GM19463 (cell line): Measurements from ENCODE around the gene INPP5D.
"Not testable (repeated sequence)": the region's sequence is repeated elsewhere in the genome, so short reads cannot be mapped to it uniquely, and the experiment has no call there.

Experiments used
- ATAC-seq: cut with Tn5 transposase; IDR thresholded peaks from one replicate; pipeline ENCODE4 v1.9.1; 2021; ENCODE audit warnings: mild to moderate bottlenecking, moderate library complexity; ENCODE audit not compliant: unreplicated experiment

Gene INPP5D

DNA sequence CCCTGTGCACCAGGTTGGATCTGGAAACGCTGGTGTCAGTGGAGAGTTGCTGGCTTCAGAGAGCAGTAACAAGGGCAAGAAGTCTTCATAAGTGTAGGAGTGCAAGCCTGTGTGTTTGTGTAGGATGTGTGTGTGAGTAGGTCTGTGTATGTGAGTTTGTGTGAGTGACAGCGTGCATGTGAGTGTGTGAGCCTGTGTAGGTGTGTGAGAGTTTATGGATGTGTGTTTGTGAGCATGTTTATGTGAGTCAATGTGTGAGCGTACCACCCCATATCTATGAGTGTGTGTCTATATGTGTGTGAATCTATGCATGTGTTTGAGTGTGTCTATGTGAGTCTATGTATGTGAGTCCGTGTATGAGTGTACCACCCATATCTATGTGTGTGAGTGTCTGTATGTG, 104.8 kb downstream of the INPP5D start:
- no peak for ATAC-seq

DNA sequence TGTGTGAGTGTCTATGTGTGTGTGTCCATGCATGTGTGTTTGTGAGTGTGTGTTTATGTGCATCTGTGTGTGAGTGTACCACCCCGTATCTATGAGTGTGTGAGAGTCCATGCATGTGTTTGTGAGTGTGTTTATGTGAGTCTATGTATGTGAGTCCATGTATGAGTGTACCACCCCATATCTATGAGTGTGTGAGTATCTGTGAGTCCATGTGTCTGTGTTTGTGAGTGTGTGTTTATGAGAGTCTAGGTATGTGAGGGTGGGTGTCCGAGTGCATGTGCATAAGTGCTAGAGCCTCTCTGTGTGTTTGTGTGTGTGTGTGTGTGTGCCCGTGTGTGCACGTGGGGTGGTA, 105.4 kb downstream of the INPP5D start:
- no peak for ATAC-seq

DNA sequence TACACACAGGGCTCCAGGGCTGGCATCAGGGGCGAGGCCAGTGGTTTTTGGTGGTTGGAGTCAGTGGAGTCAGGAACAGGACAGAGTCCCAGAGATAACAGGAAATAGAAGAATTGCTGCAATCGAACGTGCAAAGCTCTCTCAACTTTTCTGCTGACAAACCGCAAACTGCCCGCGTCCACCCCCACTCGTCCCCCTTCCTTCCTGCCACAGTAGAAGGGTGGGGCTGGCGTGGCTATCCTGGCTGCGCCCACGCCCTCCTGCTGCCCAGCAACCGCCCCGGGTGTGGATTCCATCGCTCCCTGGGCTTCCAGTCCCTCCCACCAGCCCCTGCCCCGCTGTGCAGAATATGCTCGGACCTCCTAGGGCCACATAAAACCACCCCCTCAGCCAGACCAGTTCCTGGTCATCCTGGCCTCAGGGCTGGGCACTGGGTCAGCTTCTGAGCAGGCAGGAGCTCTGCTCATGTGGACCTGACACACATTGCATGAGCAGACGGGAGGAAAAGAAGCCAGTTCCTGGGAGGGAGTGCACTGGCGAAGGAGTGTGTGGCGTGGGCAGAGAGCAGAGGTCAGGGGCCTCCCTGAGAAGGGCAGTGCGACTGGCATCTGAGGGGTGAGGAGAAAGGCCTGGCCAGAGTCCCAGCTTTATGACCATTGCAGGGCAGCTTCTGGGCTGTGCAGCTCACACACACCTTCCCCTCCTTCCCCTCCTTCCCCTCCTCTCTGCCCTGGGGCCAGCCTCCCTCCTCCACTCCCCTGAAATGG, 105.9 kb downstream of the INPP5D start:
- no peak for ATAC-seq

DNA sequence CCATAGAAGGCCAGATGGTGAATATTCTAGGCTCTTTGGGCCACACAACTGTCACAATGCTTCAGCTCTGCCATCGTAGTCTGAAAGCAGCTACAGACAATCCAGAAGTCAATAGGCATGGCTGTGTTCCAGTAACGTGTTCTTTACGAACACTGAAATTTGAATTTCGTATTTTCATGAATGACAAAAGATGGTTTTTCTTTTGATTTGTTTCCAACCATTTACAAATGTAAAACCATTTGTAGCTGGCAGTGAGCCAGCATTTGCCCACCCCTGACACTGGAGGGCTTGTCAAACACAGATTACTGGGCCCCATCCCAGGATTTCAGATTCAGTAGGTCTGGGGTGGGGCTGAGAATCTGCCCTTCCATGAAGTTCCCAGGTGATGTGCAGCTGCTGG, 108.3 kb downstream of the INPP5D start:
- ATAC-seq: no peak

DNA sequence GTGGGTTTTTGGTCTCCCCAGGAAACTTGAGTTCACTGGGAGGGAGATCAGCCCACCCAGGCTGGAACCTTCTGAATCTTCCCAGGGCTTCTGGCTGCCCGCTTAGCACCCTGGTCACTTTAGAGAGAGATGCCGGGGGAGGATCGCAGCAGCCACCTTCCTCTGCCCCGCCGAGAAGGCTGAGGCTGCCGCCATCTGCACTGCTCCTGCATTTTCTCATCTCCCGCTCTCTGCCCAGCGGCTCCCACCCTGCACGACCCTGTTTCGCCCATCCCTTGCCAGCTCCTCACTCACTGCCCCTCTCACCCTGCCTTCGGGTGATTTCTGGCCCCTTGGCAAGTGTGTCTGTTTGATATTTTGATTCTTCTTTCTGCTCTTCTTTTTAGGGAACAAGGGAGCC, 108.8 kb downstream of the INPP5D start:
- no peak for ATAC-seq

DNA sequence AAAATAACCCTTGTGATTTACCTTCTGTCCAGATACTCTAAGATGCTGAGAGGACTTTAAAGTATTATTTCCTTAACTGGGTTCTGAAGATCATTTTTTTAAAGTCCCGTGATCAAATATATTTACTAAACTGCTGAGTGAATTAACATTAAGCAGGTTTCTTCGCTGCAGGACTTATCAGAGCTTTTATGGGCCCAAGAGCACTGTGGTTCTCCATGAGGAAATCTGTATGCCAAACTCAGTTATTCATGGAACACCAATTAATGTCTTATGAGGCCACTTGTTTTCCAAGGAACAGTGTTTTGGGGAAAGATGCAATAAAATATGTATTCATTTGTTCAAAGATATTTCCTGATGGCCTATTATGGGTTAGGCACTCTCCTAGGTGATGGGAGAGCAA, 111.2 kb downstream of the INPP5D start:
- ATAC-seq: no peak

DNA sequence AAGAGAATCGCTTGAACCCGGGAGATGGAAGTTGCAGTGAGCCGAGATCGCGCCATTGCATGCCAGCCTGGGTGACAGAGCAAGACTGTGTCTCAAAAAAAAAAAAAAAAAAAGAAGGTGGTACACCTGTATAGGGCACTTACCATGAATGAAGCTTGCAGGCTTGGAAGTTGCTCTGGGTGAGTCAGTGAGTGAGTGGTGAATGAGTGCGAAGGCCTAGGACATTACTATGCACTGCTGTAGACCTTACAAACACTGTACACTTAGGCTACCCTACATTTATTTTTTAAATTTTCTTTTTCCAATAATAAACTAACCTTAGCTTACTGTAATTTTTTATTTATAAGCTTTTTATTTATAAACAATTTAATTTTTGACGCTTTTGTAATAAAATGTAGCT, 113.0 kb downstream of the INPP5D start:
- no peak for ATAC-seq

DNA sequence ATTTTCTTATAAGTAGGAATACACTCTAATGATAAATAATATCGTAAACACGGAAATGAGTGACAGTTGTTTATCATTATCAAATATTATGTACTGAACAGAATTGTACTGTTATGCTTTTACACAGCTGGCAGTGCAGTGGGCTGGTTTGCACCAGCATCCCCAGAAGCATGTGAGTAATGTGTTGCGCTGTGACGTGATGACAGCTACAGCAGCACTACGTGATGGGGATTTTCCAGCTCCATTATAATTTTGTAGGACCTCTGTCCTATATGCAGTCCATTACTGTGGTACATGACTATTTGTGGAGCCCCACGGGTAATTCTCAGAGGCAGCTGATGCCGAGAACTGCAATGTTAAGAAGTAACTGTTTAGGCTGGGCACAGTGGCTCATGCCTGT, 114.0 kb downstream of the INPP5D start:
- ATAC-seq: no peak

DNA sequence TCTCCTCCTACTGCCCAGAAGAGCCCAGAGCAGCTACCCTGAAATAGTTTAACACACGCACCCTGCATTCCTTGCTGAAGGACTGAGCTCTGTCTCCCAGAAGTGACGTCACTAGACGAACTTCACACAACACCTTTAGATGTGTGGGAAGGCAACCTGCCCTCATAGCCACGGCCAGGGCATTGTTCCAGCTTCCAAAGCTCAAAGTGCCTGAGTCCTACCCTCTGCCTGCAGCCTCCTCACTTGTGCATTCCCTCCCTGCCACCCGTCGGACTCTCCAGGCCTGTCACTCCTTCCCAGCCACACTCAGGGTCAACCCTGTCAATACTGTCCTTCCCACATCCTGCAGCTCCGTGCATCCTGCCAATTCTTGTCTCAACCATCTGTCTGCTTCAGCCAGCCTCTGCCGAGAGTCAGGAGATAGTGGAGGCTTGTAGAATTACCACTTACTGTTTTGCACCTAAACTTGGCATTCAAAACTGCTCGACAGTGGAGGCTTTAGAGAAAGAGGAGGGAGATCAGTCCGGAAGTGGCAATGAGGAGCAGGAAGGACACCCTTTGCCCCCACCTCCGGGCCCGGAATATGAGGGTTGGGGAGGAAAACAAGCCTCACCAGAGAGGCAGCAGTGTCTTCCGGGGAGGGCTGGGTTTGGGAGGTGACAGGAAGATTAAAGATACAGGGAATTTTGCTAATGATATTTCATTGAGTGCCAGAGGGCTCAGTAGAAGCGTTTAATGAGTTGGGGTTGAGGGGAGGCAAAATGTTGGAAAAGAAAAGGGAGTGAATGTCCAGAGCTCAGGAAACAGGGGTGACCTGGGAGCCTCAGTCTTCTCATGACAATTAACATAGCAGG, 119.1 kb downstream of the INPP5D start:
- ATAC-seq: no peak

DNA sequence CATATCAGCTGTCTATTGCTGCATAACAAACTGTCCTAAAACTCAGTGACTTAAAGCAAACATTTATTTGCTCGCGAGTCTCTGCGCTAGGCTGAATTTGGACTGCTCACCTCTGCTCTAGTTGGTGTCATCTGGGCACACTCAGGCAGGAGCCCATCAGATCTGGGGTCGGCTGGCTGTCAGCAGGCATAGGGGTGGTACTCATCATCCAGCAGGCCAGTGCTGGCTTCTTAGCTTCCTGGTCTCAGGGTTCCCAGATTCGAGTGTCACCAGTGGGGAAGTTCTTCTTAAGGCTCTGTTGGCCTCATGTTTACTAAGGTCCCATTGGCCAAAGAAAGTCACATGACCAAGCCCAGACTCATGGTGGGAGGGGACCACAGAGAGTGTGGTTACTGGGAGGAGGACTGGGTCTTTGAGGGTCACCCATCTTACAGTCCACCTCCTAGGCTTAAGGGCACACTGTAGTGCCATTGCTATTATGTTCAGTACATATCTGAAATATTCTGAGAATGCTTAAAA, 119.8 kb downstream of the INPP5D start:
- no peak for ATAC-seq

DNA sequence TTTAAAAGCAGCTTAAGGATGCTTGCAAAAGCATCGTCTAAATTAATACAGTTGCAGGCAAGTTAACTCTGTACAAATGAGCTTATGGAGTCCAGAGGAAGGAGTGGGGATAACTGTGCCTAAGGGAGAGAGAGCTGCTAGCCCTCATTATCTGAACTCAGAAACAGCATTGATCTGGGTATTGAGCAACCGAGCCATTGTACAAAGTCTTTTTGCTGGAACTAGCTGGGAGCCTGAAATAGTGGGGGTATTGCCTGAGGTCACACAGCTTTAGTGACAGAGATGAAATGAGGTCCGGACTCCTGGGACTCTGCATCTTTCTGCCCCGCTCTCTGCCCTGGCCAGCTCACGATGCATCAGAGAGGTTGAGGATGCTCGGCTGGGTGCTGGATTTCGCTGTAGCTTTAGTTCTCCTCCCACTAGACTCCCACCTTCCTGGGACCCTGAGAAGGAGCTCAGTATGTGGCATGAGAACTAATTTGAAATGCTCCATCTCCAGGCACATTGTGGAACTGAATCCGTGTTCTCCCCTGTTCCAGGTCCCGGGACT, 123.8 kb downstream of the INPP5D start:
- no peak for ATAC-seq

DNA sequence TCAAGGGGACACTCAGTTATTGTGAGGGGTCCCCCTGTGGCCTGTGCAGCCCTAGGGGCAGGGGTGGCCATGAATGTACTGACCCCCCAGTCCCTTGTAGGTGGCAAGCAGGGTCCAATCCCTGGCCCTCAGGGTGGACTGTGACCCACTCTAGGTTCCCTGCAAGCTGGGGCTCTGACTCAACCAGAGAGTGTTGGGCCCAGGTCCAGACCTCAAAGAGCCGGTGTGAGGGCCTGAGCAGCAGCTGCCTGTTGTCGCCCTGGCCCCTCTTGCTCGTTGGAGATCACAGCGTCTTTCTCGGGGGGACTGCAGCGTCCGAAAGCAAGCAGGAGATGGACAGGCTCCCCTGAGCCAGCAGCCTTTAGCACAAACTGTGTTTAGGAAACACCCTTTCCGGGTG, 124.5 kb downstream of the INPP5D start:
- ATAC-seq: no peak

DNA sequence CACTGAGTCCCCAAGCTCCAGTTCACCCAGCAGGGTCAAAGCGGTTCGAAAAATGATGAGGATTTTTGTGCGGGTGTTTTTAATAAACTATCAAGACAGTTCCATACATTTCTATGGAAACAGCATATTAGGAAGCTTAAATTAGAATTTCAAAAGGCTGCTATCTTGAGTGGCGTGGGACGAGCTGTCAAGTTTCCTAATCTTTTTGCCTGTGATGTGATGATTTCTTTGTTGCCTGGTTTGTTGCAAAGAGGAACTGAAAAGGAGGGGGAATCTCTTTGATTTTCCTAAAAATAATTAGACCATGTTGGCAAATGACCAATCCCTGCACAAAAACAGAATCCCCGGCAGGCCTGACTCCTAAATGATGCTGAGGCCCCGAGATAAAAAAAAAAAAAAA, 125.2 kb downstream of the INPP5D start:
- no peak for ATAC-seq

DNA sequence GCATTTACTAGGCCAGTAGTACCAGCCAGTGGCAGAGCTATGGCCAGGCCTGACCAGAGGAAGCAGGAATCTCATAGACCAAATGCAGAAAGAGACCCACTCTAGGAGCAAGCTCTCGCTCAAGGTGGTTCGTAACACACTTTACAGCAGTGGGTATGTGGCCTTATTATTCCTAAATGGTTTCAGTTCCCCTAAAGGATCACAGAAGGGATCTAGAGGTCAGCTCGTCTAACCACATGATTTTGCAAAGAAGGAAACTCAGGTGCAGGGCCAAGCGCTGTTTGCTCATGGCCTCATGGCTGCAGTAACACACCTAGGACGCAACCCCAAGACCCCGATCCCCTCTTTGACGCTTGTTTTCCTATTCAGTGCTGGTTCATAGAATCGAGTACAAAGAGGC, 125.8 kb downstream of the INPP5D start:
- no peak for ATAC-seq

DNA sequence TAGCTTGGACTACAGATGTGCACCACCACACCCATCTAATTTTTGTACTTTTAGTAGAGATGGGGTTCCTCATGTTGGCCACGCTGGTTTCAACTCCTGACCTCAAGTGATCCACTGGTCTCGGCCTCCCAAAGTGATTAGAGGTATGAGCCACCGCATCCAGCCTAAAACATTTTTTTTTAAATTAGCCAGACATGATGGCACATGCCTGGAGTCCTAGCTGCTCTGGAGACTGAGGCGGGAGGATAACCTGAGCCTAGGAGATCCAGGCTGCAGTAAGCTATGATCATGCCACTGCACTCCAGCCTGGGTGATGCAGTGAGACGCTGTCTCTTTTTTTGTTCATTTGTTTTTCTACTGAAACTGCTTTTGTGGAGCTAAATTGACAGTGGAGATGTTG, 126.7 kb downstream of the INPP5D start:
- ATAC-seq: no peak

DNA sequence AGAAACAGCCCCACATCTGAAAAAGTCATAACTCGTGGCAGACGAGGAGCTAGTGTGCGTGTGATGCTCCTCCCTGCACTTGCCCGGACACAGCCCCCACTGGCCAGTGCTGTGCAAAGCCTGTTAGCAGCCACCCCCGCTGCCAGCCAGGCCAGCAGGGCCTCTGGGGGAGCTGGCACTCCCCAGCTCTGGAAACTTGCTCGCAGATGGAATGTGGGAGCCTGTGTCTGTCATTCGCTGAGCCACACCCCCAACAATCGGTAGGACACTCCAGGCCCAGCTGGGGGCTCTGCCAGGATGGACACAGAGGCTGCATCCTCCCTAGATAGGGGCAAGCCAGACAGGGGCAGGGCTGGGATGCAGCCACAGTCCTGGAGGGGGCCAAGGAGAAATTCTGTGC, 128.9 kb downstream of the INPP5D start:
- ATAC-seq: no peak

DNA sequence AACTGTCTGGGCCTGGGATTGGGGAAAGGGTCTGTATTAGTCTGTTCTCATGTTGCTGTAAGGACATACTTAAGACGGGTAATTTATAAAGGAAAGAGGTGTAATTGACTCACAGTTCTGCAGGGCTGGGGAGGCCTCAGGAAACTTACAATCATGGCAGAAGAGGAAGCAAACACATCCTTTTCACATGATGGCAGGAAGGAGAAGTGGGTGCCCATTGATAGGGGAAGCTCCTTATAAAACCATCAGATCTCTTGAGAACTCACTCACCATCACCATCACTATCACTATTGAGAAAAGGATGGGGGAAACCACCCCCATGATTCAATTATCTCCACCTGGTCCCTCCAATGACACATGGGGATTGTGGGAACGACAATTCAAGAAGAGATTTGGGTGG, 130.9 kb downstream of the INPP5D start:
- ATAC-seq: not testable (repeated sequence)

DNA sequence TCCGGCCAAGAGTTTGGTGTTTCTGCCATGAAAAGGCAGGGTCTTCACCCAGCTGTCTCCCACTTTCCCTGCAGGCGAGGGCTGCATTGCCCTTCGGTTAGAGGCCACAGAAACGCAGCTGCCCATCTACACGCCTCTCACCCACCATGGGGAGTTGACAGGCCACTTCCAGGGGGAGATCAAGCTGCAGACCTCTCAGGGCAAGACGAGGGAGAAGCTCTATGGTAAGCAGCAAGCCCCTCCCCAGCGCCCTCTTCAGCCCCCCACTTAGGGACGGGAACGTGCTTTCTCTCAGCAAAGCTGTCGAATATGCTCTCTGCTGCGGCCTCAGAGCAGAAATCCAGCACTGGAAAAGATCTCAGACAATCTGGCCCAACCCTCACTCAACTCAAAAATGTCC, 133.6 kb downstream of the INPP5D start:
- ATAC-seq: no peak

DNA sequence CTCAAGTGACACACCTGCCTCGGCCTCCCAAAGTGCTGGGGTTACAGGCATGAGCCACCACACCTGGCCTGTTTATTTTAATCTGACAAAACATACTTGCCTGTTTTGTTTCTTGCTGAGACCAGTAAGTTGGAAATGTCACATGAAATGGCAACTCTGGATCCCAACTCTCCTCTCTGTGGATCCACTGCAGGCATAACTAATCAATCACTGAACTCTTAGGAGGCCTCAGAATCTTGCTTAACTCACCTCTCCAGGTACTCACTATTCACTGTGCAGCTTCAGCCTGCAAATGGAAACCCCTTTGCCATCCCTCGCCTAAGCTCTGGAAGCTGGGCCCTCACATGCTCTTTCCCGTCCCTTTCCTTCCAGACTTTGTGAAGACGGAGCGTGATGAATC, 134.9 kb downstream of the INPP5D start:
- ATAC-seq: no peak

DNA sequence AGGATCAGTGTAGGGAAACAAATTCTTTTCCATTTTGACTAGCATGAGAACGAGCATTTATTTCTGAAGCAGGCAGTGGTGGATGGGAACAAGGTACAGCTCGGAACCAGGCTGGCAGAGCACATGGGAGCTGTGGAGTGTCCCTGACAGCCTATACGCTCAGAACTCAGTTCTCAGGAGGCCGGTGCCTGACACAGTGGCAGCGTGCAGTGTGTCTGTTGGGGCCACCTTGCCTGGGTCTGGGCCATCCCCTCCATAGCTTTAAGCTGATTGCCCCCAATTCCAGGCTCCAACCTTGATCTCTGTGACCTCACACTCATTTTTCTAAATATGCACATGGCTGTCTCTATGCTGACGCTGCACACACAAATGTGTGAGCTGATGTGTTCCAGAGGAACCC, 136.9 kb downstream of the INPP5D start:
- ATAC-seq: no peak

DNA sequence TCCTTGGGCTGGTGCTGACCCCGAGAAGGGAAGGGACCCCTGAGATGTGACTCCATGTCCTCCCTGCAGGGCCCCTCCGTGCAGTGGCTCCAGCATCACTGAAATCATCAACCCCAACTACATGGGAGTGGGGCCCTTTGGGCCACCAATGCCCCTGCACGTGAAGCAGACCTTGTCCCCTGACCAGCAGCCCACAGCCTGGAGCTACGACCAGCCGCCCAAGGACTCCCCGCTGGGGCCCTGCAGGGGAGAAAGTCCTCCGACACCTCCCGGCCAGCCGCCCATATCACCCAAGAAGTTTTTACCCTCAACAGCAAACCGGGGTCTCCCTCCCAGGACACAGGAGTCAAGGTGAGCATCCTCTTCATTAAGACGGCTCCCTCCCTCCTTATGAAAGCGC, 137.9 kb downstream of the INPP5D start:
- ATAC-seq: no peak

DNA sequence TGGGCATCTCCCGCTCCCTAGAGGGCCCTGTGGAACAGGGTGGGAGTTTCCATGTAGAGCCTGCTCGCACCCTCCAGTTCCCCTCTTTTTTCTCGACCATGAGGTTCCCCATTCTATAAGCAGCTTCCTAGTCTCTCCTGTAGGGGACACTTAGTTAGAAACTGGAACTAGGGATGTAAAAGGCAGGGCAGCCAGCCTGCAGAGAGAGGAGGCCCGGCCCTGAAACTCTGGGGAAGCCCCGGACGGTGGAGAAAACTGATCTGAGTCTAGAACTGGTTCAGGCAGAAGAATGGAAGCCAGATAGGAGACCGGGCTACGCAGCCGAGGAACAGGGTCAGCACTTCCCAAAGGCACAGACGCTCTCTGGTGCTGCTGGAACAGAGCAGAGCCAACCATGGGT, 139.7 kb downstream of the INPP5D start:
- no peak for ATAC-seq
